Kidney tubule cell (primary cell): Measurements from ENCODE around the gene SLC50A1.
A peak's percentile ranks its signal among the peaks of the same experiment; 100 is the strongest.

Experiments
- DNase-seq: peaks from one replicate; pipeline ENCODE4 v3.0.0-alpha.2; 2018; ENCODE audit warnings: low spot score

The SLC50A1 gene

DNA sequence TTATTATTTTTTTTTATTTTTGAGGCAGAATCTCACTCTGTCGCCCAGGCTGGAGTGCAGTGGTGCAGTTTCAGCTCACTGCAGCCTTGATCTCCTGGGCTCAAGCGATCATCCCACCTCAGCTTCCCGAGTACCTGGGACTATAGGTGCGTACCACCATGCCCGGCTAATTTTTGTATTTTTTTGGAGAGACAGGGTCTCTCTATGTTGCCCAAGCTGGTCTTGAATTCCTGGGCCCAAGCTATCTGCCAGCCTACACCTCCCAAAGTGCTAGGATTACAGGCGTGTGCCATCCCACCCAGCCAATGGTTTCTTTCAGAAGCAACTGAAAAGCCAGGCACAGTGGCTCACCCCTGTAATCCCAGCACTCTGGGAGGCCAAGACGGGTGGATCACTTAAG, 35.2 kb downstream of the SLC50A1 start:
- no peak for DNase-seq

DNA sequence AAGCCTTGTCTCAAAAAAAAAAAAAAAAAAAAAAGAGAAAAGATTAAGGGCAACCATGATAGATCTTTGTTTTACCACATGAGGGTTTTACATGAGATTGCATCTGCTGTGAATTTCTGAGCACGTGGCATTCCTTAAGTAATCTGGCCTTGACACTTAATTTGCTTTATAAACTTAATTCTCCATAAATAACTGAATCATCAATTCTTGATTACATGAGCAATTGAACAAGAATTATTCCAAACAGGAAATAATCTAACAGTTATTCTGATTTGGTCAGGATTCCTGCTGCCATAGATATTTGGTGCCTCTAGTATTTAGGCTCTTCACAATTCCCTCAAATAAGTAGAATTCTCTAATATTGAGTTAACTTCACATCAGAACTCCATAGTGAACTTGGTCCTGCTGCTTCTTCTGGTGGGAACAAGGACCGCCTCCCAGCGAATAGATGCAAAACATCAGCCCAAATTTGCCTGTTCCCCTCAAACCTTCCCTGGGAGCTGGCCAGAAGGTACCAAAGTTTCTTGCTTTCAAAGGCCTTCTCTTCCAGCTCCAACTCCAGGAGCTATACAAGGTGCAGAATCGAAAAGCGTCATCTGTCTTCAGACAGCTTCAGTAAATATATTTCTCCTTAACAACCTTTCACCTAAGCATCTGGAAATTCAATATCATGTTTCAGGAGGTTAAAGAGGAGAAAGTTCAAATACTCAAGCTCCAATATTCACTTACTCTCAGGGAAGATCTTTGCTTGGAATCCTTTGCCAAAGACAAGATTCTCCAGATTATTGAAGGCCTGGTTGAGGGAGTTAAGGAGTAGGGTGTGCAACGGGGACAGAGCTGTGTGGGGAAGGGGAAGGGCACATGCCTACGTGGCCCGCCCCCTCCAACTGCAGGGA, 36.4 kb downstream of the SLC50A1 start:
- DNase-seq: no peak

DNA sequence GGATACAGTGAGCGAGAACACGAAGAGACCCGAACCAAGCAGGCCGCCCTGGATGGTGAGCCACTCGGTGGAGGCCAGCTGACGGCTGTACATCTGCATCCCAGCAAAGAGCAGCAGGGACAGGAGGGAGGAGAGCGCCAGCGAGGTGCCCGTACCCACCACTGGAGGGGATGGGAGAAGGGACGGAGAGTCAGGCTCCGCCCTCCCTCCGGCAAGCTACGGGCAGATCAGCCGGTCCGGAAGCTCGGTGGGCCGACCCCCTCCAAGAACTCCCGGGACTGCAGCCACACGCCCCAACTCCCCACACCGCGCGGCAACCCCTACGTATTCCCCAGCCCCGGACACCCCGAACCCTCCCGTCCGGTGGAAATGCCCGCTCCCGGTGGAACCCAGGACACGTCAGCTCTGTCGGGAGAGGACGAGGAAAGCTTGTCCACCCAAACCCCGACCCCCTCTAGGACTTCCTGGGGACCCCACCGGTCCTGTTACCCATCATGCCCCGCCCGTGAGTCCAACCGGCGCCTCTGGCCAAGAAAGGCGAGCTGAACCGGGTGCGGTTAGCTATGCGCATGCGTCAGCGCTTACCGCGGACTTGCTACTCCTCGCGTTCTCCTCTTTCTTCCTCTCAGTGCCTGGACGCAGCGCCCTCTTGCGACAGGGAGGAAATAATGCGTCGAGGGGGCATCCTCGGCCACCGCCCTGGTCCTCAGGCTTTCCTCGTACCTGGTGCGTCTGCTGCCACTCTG, 37.3 kb downstream of the SLC50A1 start, which contains the start of gene KRTCAP2:
Gene KRTCAP2 (minus strand): TSS at position 573 of the 746 bp plus-strand sequence. CDS start 80 bp downstream, at position 493.
- peak; percentile 97 for DNase-seq

DNA sequence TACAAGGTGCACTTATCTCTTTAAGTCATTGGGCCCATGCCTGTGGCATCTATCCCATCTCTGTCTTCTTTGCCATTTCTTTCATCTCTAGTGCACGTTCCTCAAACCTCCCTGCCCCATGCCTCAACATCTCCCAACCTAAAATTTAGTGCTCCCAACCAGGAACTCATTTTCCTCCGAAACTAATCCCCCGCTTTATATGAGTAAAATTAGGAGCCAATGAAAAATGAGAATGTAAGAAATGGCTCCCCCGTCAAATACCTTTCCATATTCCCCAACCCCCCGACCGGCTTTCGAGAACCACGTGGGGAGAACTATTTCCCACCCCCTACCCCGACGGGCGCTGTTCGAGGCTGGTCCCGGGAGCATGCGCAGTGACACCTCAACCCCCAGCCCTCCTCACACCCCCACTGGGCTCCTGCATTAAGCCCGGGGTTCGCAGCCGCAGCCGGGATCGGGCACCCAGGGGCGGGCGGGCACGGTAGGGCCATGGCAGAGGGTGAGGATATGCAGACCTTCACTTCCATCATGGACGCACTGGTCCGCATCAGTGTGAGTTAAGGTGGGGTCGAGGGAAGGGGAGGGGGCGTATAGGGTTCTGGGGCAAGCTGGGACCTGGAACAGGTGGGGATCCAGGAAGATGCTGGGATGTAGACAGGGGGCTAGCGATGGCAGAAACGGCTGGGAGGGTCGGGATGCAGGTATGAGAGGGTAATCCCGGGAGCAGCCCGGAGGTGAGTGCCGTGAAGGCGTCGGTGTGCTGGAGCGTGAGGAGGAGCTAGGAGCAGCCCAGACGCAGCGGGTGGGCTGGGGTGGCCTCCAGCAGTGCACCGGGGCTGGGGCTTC, 38.0 kb downstream of the SLC50A1 start, which contains the start of gene TRIM46:
Gene TRIM46 (plus strand): TSS at position 372 of the 846 bp plus-strand sequence. CDS start 118 bp downstream, at position 490.
- peak; percentile 55 for DNase-seq

DNA sequence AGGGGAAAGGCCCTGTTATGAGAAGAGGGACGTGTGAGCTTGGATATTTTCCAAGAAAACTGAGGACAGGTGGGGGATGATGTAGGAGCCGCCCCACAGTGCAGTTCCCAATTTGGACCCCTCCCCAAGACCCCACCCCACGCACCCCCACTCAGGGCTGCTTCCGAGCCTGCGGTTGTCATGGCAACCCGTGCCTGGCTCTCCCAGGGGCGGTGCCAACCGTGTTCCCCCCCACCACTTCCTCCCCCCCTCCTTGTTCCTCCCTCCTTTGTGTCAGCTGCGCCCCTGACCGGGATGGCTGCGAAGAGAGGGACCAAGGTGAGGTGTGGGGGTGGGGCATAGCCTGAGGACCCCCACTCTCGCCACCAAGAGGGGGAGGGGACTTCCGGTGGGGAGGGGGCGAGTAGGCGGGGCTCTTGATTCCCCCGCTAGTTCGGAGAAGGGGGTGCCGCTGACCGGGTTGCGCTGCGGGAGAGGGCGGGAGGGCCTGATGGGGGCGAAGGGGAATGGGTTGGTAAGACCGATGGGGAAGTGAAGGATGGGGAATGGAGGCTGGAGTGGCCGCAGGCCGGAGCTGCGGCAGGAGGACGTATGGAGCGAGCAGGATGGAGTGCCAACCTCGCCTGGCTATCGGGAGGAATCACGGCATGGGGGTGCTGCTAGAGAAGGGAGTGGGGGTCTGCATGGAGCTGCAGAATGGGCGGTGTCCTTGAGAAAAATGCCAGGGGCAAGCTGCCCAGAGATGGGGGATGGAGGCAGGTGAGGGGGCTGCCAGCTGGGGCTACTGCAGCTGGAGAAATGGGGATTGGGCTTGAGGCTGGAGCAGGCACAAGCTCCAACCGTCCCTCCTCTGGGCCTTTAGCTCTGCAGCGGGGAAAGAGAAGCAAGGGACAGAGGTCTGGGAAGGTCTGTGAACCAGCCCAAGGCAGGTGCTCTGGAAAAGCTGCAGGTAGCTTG, 39.0 kb downstream of the SLC50A1 start:
- peak; percentile 44 for DNase-seq

DNA sequence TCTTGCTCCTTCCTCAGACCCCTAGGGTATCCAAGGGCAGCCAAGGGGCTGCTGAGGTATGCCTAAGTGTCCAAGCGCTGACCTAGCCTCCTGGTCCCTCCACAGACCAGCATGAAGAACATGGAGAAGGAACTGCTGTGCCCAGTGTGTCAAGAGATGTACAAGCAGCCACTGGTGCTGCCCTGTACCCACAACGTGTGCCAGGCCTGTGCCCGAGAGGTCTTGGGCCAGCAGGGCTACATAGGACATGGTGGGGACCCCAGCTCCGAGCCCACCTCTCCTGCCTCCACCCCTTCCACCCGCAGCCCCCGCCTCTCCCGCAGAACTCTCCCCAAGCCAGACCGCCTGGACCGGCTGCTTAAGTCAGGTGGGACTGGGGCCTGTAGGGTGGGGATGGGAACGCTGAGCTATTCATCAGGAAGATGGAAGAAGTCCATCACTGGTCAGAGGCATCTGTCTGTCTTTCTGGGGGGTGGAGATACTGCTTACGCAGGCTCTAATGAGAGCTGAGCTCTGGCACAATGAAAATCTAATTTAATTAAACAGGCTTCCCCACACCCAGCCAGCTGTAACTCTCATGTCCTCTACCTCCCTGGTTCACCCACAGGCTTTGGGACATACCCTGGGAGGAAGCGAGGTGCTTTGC, 39.8 kb downstream of the SLC50A1 start:
- DNase-seq: no peak

DNA sequence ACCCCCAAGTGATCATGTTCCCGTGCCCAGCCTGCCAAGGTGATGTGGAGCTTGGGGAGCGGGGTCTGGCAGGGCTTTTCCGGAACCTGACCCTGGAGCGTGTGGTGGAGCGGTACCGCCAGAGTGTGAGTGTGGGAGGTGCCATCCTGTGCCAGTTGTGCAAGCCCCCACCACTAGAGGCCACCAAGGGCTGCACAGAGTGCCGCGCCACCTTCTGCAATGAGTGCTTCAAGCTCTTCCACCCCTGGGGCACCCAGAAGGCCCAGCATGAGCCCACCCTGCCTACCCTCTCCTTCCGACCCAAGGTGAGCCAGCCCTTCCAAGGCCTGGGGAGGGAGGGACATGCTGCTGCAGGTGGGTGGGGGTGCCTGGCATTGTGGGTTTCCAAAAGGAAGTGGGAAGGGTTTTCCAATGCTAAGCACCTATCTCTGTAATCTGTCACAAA, 40.3 kb downstream of the SLC50A1 start:
- DNase-seq: no peak

DNA sequence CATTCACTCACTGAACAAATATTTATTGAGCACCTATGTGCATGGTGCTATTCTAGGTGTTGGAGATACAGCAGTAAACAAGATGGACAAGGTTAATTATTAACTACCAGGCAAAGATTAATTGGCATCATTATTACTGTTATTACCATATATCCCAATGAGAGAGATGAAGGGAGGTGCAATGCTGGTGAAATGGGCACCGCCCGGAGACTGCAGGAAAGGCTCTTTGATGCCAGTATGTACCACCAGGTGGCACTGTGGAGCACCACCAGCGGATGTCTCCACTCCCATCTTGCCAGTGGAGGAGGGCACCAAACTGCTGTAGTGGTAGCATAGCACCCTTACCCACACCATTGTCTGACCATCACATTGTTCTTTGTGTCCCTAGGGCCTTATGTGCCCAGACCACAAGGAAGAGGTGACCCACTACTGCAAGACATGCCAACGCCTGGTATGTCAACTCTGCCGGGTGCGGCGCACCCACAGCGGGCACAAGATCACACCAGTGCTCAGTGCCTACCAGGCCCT, 41.0 kb downstream of the SLC50A1 start:
- peak; percentile 80 for DNase-seq

DNA sequence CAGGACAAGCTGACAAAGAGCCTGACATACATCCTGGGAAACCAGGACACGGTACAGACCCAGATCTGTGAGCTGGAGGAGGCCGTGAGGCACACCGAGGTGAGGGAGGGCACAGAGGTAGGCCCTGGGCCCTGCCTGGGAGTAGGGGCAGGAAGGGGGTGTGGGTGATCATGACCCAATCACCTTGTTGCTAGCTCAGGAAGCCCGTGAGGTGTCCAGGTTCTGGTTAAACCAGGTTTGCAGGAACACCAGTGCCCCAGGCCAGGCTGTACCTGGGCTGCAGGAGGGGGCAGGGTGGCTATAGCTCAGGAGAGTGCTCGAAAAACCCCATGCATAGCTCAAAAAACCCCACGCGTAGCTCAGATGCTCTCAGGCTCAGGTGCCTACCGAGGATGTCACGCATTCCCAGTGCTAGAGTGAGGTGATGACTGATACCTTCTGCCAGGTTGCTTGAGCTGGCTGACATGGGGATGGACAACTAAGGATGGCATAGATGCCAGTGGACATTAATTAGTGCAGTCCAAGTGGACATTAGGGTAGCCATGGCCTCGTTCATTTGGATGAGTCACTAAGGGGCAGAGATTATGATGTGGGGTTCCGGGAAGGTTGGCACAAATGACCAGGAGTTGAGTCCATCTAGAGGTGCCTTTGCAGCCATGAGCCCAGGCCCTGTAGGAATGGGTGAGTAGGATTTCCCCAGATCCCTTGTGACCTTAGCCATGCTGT, 41.7 kb downstream of the SLC50A1 start:
- DNase-seq: no peak

DNA sequence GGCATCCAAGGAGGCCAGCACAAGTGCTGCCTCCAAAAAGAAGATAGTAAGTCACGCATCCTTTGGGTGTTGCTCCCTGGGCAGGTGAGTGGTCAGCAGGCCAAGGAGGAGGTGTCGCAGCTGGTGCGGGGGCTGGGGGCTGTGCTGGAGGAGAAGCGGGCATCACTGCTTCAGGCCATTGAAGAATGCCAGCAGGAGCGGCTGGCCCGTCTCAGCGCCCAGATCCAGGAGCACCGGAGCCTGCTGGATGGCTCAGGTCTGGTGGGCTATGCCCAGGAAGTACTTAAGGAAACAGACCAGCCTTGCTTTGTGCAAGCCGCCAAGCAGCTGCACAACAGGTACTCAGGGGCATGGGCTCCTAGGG, 42.2 kb downstream of the SLC50A1 start:
- no peak for DNase-seq

DNA sequence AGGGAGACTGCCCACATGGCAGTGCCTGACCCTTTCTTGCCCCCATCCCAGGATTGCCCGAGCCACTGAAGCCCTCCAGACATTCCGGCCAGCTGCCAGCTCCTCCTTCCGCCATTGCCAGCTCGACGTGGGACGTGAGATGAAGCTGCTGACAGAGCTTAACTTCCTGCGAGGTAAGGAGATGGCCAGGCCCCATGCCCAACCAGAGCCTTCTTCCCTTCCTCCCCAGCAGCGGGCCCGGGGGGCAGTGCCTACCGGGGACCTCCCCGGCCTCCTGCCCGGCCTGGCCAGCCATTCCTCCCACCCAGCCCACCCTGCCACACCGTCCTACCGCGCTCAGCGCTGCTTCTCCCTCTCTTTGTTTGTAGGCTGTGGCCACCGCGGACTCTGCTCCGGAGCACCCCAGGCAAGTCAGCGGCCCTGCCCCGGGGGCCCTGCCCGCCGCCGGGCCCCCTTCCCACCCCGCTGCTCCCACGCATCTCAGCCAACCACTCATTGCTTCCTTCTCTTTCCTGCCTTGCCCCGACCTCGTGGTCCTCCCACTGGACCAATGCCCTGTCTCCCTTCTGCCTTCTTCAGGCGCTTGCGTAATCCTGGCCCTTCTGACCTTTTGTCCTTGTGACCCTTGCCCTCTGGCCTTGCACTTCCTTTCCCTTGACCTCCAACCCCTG, 42.9 kb downstream of the SLC50A1 start:
- no peak for DNase-seq

DNA sequence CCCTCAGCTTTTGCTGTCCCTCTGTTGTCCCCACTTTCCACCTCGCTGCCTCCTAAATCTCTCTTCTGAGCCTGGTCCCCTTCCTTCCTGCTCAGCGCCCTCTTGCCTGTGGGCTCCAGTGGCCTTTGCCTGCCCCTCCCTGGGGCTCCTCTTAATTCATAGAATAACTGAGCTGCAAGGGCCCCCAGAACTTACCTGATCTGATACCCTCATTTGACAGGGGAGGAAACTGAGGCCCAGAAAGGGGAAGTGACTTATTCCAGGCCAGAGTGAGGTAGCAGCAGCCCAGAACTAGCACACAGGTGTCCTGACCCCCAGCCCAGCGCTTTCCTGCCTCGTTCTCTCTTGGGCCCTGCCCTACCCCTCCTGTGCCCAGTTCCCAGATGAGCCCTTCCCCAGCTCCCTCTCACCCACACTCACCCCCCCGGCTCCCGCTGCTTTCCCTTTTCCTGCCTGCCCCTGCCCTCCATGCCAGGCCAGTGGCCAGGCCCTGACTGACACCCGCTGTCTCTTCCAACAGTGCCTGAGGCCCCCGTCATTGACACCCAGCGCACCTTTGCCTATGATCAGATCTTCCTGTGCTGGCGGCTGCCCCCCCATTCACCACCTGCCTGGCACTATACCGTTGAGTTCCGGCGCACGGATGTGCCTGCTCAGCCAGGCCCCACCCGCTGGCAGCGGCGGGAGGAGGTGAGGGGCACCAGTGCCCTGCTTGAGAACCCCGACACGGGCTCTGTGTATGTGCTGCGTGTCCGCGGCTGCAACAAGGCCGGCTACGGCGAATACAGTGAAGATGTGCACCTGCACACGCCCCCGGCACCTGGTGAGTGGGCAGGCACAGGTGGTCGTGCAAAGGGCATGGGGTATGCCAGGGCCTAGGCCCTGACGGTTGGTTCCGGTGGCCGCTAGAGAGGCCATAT, 43.7 kb downstream of the SLC50A1 start:
- DNase-seq: no peak

DNA sequence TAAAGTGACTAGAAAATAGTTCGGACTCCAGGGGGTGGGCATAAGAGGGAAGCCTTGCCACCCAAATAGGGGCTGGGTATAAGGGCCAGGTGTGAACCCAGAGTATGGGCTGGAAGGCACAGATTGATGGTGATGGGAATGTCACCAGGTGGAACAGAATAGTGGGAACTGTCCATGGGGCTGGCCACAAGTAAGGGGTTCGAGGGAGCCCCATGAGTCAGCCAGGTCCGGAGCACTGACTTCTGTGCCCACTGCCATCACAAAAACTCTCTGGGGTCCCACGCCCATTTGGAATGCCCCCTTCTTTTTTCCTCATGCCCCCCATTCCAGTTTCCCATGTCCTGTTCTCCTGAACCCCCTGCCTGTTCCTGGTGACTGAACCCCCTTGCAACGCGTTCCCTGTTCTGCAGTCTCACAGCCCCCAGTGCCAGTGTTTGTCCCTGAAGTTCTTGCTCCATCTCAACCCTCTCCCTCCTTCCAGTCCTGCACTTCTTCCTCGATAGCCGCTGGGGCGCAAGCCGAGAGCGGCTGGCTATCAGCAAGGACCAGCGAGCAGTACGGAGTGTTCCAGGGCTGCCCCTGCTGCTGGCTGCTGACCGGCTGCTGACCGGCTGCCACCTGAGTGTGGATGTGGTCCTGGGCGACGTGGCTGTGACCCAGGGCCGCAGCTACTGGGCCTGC, 45.9 kb downstream of the SLC50A1 start:
- no peak for DNase-seq

DNA sequence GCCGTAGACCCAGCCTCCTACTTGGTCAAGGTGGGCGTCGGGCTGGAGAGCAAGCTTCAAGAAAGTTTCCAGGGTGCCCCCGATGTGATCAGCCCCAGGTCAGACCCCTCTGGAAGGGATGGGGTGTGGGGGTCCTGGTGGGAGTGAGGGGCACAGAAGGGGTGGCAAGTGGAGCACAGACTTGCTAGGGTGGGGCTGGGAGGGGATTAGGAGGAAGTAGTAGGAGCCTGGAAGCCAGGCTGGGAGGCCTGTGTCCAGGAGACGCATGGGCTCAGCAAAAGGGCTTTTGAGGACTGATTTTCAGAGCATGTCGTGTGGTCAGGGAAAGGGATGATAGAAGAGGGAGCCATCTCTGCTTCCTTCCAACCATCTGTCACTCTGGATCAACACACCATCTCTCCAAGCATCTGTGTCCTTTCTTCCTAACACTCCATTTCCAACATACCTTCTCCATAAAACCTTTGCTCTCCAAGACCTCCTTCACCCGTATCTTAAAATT, 46.4 kb downstream of the SLC50A1 start:
- DNase-seq: no peak

DNA sequence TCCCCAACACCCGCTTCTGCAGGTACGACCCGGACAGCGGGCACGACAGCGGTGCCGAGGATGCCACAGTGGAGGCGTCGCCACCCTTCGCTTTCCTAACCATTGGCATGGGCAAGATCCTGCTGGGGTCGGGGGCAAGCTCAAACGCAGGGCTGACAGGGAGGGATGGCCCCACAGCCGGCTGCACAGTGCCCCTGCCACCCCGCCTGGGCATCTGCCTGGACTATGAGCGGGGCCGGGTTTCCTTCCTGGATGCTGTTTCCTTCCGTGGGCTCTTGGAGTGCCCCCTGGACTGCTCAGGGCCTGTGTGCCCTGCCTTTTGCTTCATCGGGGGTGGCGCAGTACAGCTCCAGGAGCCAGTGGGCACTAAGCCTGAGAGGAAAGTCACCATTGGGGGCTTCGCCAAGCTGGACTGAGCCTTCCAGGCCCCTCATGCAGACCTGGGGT, 48.1 kb downstream of the SLC50A1 start:
- no peak for DNase-seq

DNA sequence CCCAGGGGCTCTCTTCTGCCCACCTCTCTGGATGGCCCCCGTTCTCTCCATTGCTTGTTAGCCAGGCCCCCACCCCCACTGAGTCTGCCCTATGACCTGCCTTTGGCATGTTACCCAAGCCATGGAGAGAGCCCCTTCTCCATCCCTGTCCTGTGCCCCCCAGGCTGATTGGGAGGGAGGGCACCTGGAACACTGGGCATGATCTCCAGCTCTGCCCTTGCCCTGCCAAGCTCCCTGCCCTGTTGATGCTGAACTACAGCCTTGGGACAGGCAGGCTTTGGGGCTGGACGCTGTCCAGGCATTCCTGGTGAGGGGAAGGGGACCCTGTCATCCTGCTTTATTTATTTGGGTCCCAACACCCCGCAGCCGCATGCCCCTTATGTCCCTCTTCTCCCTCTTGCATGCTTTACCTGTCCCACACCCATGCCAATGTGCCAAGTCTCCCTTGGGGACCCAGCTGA, 48.7 kb downstream of the SLC50A1 start:
- DNase-seq: no peak
